ENCODE data around the gene ADARB2. TPM values are rescaled to one million over a fixed set of nuclear protein-coding genes. Genes with fewer than 3 reads are reported as not detected.

Gene ADARB2
- total and polyA plus RNA-seq, 2 experiments from 2014 or later: 2.0 to 5.0 TPM

DNA sequence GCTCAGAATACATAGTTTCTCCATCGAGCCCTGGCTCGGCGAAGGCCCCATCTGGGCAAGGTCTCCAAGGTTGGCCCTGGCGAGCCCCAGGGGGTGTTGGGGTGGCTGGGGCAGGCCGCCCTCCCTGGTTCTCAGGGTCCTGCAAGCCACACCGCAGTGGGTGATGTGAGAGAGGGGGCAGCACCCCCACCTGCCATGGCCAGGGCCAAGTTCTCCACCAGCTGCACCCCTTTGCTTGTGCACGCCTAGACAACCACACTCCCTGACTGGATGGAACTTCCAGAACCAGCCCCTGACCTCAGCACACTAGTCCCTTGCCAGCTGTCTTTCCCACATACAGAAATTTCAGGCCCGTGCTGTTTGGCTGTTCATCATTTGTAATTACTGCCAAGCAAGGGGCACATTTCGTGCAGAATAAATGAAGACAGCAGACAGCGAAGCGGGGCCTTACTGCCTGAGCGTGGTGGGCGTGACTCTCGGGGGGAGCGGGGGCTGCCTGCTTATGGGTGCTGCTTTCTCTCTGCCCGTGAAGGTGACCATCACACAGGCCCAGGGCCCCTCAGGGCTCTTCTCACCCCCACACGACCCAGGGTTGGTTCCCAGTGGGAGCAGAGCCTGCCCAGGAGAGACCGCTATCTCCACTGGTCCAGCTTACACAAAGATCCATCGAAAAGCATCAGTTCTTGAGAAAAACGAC lies 85.9 kb downstream of the ADARB2 start:
- H3K27ac Mint-ChIP-seq: no peak overlapping the region
- Histone ChIP-seq H3K79me2 (replicated peaks; ENCODE audit: insufficient read depth) (no peaks in the 10 kb centered on the region), H3K9me2 (ENCODE audit: insufficient read depth) (0 out of 2 replicates have a peak, but pooled peaks cover 4% of the 10 kb centered on the region), H3K36me3 (ENCODE audit: insufficient read depth) (no peaks in the 10 kb centered on the region), H3K4me3 (no peak overlapping the region), H3F3A (replicated peaks; ENCODE audit: low read depth) (no peaks in the 10 kb centered on the region), H2AFZ (no peak overlapping the region), H3K4me1 (ENCODE audit: insufficient read depth) (no peaks in the 10 kb centered on the region), H3K27ac (ENCODE audit: low read depth) (no peak overlapping the region), H3K4me2 (no peak overlapping the region), H3K27me3 (ENCODE audit: insufficient read depth) (no peaks in the 10 kb centered on the region), H4K20me1 (replicated peaks; ENCODE audit: insufficient read depth) (no peaks in the 10 kb centered on the region)
- no peak for TF ChIP-seq ZNF331 (CRISPR knock-in tag; IDR thresholded peaks at IDR 0.05; ENCODE audit: low read depth)
- no peak for TF ChIP-seq CREB1 (CRISPR knock-in tag; IDR thresholded peaks at IDR 0.05; ENCODE audit: low read depth)
- TF ChIP-seq JUNB (IDR thresholded peaks at IDR 0.05; ENCODE audit: unreplicated experiment): no peak
- TF ChIP-seq STAT1 (IDR thresholded peaks at IDR 0.05; ENCODE audit: unreplicated experiment): no peak
- TF ChIP-seq, protein P1, sequence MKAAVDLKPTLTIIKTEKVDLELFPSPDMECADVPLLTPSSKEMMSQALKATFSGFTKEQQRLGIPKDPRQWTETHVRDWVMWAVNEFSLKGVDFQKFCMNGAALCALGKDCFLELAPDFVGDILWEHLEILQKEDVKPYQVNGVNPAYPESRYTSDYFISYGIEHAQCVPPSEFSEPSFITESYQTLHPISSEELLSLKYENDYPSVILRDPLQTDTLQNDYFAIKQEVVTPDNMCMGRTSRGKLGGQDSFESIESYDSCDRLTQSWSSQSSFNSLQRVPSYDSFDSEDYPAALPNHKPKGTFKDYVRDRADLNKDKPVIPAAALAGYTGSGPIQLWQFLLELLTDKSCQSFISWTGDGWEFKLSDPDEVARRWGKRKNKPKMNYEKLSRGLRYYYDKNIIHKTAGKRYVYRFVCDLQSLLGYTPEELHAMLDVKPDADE (IDR thresholded peaks at IDR 0.05): no peak
- TF ChIP-seq NANOG (IDR thresholded peaks at IDR 0.05; ENCODE audit: borderline replicate concordance): no peak
- TF ChIP-seq, protein P2, sequence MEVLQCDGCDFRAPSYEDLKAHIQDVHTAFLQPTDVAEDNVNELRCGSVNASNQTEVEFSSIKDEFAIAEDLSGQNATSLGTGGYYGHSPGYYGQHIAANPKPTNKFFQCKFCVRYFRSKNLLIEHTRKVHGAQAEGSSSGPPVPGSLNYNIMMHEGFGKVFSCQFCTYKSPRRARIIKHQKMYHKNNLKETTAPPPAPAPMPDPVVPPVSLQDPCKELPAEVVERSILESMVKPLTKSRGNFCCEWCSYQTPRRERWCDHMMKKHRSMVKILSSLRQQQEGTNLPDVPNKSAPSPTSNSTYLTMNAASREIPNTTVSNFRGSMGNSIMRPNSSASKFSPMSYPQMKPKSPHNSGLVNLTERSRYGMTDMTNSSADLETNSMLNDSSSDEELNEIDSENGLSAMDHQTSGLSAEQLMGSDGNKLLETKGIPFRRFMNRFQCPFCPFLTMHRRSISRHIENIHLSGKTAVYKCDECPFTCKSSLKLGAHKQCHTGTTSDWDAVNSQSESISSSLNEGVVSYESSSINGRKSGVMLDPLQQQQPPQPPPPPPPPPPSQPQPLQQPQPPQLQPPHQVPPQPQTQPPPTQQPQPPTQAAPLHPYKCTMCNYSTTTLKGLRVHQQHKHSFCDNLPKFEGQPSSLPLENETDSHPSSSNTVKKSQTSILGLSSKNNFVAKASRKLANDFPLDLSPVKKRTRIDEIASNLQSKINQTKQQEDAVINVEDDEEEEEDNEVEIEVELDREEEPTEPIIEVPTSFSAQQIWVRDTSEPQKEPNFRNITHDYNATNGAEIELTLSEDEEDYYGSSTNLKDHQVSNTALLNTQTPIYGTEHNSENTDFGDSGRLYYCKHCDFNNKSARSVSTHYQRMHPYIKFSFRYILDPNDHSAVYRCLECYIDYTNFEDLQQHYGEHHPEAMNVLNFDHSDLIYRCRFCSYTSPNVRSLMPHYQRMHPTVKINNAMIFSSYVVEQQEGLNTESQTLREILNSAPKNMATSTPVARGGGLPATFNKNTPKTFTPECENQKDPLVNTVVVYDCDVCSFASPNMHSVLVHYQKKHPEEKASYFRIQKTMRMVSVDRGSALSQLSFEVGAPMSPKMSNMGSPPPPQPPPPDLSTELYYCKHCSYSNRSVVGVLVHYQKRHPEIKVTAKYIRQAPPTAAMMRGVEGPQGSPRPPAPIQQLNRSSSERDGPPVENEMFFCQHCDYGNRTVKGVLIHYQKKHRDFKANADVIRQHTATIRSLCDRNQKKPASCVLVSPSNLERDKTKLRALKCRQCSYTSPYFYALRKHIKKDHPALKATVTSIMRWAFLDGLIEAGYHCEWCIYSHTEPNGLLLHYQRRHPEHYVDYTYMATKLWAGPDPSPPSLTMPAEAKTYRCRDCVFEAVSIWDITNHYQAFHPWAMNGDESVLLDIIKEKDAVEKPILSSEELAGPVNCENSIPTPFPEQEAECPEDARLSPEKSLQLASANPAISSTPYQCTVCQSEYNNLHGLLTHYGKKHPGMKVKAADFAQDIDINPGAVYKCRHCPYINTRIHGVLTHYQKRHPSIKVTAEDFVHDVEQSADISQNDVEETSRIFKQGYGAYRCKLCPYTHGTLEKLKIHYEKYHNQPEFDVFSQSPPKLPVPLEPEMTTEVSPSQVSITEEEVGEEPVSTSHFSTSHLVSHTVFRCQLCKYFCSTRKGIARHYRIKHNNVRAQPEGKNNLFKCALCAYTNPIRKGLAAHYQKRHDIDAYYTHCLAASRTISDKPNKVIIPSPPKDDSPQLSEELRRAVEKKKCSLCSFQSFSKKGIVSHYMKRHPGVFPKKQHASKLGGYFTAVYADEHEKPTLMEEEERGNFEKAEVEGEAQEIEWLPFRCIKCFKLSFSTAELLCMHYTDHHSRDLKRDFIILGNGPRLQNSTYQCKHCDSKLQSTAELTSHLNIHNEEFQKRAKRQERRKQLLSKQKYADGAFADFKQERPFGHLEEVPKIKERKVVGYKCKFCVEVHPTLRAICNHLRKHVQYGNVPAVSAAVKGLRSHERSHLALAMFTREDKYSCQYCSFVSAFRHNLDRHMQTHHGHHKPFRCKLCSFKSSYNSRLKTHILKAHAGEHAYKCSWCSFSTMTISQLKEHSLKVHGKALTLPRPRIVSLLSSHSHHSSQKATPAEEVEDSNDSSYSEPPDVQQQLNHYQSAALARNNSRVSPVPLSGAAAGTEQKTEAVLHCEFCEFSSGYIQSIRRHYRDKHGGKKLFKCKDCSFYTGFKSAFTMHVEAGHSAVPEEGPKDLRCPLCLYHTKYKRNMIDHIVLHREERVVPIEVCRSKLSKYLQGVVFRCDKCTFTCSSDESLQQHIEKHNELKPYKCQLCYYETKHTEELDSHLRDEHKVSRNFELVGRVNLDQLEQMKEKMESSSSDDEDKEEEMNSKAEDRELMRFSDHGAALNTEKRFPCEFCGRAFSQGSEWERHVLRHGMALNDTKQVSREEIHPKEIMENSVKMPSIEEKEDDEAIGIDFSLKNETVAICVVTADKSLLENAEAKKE (CRISPR knock-in tag; IDR thresholded peaks at IDR 0.05): no peak
- TF ChIP-seq, protein P3, sequence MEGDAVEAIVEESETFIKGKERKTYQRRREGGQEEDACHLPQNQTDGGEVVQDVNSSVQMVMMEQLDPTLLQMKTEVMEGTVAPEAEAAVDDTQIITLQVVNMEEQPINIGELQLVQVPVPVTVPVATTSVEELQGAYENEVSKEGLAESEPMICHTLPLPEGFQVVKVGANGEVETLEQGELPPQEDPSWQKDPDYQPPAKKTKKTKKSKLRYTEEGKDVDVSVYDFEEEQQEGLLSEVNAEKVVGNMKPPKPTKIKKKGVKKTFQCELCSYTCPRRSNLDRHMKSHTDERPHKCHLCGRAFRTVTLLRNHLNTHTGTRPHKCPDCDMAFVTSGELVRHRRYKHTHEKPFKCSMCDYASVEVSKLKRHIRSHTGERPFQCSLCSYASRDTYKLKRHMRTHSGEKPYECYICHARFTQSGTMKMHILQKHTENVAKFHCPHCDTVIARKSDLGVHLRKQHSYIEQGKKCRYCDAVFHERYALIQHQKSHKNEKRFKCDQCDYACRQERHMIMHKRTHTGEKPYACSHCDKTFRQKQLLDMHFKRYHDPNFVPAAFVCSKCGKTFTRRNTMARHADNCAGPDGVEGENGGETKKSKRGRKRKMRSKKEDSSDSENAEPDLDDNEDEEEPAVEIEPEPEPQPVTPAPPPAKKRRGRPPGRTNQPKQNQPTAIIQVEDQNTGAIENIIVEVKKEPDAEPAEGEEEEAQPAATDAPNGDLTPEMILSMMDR (conservative IDR thresholded peaks at IDR 0.05; ENCODE audit: low read depth in 2 of 2): no peak
- H3K36me3 Mint-ChIP-seq (ENCODE audit: low read depth): no peaks in the 10 kb centered on the region; the same call in 2 of the 3 replicates
- ATAC-seq (no peak), DNase-seq (ENCODE audit: low spot score) (no peak)
- H3K4me3 Mint-ChIP-seq: no peak overlapping the region
- H3K27me3 Mint-ChIP-seq (ENCODE audit: insufficient read depth, low read depth, poor library complexity): peaks cover 2% of the 10 kb centered on the region
- H3K4me1 Mint-ChIP-seq: no peaks in the 10 kb centered on the region; the same call in 2 of the 3 replicates
- no peaks in the 10 kb centered on the region for H3K9me3 Mint-ChIP-seq
